NCI-H2081 (cell line): Measurements from ENCODE around the gene C10orf62.
"Not testable (repeated sequence)": the region's sequence is repeated elsewhere in the genome, so short reads cannot be mapped to it uniquely, and the experiment has no call there.

Experiments used
- DNase-seq, 2 experiments: peaks; one replicate each; lab custom pipeline; 2025; lab: John Stamatoyannopoulos, UW

C10orf62 gene, protein sequence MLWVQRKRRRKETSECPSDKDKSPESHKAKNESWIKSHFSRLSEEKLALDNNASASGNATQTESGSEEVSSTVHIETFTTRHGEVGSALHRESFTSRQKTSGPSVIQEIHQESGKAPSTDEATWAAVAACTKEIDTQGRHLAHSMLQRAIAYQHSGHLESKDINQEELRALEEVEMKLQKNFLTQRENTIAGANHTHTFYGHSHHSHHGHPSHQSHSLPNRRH

DNA sequence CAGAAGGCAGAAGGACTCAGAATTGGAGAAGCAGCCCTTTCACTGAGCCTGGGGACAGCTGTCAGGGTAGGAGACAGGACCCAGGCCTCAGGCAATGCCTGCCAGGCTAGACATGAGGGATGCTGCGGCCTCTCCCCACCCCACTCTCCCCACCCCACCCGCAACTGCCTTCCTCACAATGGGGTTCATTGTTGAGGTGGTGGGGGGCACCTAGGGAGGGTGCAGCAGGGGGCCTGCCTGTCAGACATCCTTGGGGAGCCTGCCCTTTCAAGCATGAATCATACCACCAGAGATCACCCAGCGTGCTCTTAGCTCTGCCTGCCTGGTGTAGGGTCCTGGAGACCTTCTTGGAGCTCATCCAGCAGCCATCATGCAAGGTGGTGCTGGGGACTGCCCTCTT lies at the start of gene C10orf62:
Gene C10orf62, plus strand, starts transcription at position 243 of the 400 bp plus-strand sequence. CDS start 177 bp downstream, outside the sequence.
- no peak for DNase-seq

DNA sequence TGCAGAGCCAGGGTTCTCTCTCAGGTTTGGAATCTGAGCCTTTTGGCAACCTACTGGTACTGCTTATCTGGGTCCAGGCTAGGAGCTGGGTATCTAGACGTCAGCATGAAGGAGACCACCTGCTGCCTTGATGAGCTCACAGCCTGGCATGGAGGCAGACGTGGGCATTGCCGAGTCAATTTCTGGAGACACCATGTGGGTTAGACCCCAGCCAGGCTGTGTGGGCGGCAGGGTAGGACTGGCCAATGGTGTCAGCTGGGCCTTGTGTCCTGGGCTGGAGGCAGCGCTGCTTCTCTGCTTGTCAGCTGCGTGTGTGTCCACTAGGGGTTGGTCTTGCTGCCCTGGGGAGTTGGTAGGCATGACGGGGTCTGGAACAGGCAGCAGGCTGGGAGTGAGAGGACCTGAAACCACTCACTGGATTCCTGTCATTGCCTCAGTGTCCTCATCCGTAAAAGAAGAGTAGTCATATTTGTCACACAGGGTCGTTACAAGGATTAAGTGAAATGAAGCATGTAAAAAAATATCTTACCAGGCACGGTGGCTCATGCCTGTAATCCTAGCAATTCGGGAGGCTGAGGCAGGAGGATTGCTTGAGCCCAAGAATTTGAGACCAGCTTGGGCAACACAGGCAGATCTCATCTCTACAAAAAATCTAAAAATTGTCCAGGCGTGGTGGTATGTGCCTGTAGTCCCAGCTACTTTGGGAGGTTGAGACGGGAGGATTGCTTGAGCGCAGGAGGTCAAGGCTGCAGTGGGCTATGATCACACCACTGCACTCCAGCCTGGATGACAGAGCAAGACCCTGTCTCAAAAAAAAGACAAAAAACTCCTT lies 48.6 kb upstream of the C10orf62 start:
- no peak for DNase-seq

DNA sequence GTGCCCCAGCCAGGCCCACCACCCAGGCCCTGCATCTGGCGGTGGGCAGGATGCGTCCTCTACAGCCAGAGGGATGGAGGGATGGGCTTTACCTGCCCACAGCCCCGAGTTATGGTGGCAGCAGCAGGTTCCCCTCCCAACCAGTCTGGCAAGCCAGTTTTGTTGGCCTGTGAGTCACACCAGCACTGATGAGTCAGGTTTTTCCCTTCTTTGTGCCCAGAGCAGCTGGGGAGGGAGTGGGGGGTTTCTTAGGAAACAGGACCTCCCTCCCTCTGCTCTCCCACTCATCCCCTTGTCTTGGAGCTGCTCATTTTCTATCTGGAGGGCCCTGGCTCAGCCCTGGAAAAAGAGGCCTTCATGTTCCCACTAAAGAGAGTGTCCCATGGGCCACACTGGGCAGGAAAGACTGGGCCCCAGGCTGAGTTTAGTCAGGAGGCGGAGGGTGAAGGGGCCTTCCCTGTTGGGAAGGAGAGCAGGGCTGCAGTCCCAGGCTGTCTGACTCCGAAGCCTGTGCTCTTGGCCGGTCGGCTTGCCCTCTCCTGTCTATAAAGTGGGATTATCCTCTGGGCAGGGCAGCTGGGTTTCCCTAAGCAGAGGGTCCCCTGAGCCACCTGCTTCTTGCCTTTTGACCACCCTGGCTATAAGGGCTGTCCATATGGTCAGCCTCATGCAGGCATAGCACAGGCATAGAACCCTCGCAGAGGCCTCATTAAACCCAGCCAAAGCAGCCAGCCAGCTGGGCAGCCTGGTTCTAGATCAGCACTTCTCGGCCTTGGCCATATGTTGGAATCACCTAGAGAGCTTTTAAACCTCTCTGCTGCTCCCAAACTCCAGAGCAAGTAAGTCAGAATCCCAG lies 47.1 kb upstream of the C10orf62 start:
- DNase-seq: no peak

DNA sequence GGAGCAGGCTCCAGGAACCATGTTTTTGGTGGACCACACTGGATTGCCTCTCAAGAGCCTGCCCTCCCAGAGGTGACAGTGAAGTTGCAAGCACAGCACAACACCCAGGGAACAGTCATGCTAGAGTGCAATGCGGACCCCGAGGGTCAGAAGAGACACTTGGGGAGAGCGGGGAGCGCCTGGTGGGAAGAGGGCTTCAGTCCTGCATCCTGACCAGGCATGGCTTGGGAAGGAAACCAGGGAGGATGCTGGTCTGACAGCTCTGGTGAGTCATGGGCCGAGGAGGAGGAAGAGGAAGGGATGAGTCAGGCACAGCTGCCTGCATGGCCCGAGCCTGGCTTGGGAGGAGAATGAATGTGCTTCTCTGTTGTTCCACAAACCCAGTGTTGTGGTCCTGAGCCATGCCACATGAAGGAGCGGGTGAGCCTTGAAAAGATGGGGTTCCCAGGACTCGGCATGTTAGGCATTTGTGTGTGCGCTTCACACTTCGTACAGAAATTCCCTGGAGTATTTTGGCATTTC lies 46.4 kb upstream of the C10orf62 start:
- no peak for DNase-seq

DNA sequence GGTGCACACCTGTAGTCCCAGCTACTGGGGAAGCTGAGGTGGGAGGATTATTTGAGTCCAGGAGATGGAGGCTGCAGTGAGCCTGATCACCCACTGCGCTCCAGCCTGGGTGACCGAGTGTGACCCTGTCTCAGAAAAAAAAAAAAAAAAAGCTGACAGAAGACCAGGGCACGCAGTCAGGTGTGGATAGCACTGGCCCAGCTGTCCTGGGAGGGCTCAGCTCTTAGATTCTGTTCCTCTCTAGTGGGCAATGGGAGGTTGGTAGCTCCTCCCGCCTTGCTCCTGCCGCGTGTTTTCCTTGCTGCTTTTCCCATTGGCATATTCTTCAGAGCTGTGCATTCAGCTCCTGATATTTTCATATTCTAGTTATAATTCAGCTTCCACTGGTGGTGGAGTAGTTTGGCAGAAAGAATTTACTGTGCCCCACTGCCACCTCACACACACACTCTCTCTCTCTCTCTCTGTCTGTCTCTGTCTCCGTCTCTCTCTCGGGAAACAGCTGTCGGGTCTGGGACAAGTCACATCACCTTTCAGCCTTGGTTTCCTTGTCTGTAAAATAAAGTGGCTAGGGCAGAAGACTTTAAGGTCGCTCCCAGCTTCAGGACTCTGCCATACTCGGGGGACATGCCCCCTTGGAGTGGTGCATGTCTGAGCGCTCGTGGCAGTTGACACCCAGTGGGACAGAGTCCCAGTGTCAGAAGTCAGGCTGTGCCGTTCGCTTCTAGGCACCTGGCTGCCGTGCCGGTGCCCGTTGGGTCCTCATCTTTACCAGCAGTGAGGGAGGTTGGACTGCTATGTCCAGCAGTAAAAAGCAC lies 42.9 kb upstream of the C10orf62 start:
- DNase-seq: no peak

DNA sequence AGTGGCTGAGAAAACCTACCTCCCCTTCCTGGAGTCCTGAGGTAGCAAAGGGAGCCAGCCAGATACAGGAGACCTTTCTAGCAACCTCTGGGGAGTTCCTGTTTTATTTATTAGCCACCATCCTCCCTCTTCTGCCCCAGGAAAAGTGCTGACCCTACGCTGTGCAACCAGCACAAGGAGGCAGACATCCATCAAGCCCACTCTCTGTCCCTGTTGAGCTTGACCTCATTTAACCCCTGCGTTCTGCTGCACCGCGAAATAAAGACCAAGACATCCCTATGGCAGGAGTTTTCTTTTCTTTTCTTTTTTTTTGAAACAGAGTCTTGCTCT lies 42.3 kb upstream of the C10orf62 start:
- DNase-seq: no peak

DNA sequence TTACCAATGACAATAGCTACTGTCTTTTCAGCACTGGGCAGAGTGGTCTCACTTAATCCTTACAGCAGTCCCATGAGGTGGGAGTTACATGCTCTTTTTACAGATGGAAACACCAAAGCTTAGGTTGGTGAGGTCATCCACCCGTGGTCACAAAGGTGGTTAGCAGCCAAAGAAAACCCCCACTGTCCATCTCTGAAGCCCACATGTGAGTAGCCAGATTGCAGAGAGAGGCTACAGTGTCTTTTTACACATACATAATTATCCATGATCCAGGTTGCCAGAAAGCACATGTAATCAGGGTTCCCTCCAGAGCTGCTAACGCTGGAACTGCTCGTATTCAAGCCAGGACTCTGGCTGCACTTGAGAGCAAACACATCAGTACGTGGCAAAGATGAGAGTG lies 41.6 kb upstream of the C10orf62 start:
- no peak for DNase-seq

DNA sequence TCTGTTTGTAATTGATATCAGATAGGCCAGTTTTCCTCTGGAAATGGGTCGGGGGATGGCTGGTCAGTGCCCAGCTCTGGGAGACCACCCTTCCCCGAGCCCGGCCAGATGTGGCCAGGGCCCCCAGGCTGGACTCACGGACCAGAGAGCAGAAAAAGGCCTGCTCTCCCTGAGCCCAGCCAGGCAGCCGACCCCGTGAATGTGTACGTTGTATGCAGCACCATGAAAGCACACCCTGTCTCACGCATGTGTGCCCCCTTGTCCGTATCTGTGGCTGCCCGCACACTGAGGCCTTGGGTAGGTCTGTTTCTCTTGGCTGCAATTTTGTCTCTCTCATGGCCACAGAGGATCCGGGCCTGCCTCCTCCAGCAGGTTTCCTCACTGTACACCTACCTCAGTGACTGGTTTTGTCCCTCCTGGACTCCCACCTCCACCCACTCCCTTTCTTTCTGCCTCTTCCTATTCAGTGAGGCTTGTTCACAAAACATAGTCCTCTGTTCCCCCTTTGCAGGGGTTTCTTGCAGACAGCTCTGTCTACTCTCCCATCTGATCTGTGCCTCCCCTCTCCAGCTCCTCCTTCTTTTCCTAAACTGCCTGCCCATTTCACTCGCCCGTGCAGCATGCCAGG lies 40.6 kb upstream of the C10orf62 start:
- no peak for DNase-seq

DNA sequence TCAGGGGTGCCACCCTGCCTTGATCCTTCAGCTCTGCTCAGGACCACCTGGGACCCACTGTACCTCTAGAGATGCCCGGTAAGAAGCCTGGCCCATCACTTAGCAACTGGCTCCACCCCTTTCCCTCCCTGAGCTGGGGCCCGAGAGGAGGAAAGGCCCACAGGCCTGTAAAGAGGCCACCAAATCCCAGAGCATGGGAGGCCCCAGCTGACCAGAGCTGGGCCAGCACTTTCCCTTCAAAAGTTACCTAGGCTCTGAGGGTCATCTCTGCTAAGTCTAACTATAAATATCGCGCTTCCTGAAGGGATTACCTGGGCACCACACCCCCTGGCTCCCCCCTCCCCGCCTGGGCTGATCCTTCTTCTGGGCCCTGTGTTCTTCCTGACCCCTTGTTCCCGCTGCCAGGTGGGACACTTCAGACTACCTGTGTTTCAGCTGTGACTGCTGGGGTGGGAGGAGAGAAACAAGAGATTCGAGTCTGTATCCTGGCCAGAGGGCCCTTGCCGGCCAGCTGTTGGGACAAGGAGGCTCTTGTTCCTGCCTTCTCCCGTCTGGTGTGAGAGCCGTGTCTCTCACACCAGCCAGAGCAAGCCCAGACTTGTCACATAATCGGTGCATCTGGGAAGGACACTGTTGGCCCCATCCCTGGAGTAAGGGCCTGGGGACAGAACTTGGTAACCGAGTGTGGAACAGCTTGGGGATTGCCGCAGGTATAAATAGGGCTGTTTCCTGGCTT lies 39.8 kb upstream of the C10orf62 start:
- no peak for DNase-seq

DNA sequence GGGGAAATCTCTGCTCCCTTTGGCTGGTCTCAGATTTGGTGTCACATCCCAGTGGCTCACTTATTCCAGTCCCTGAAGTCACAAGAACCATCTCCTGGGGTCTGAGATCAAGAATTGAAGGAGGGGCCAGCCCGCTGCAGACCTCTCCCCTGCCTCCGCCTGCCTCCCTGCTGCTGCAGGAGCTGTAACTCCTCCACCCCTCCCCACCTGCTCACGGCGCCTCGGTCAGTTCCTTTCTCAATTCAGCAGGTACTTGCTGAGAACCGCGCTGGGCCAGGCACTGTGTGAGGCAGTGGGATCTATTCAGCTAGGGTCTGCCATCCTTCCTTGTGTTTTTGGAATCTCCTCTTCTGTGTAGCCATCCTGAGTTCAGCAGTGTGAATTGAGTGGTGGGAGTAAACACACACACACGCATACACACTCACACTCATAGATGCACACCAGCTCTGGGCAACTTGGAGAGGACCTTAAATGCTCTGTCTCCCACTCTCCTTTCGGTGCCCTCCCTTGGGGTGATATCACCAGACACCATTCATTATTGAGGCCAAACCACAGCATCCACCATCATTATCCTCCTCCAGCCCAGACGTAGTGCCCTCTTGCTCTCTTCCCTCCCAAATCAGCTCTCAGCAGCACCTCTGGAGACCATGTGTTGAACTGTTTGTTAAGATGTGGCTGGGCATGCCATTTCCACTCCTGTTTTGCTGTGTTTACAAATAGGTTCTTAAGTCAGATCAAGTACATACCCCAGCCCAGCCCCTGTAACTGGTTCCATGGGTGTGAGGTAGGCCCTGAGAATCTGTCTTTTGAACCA lies 39.0 kb upstream of the C10orf62 start:
- DNase-seq: no peak

DNA sequence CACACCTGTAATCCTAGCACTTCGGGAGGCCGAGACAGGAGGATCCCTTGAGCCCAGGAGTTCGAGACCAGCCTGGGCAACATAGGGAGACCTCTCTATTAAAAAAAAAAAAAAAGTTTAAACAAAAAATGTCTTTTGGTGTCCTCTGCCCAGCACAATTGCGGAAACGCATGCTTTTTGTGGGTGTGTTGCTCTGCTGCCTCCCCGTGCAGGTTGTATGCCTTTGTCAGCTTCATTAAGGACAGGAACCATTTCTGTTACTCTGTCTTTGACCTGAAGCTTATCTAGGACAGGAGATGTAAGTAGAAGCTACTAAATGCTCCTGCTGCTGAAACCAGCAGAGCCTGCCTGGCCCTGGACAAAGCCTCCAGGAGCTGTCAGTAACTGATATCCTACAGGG lies 38.2 kb upstream of the C10orf62 start:
- DNase-seq: no peak

DNA sequence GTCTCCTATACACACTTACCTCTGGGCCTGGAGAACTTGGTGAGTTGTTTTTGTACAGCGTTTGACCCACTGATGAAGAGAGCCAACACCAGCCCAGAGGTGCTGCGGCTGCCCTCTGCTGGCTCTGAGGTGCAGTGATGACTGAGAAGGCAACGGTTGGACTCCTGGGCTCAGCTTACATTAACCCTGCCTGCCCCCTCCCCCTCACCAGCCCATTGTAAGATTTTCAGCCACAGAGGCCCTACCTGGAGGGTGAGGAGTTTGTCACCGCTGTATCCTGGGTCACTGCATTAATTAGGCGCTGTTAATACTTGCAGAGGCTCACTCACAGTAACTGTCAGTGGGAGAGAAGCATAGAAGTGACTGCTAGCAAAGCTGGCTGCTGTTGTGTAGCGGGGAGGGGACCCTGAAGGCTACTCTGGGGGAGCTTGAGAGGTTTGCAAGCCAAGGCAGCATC lies 35.9 kb upstream of the C10orf62 start:
- peak; percentile 33 to 48 for DNase-seq

DNA sequence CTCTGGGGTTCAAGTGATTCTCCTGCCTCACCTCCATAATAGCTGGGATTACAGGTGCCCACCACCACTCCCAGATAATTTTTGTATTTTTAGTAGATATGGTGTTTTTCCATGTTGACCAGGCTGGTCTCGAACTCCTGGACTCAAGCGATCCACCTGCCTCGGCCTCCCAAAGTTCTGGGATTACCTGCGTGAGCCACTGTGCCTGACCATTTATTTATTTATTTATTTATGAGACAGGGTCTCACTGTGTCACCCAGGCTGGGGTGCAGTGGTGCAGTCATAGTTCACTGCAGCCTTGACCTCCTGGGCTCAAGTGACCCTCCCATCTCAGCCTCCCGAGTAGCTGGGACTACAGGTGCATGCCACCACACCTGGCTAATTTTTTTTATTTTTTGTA lies 35.2 kb upstream of the C10orf62 start:
- DNase-seq: not testable (repeated sequence)

DNA sequence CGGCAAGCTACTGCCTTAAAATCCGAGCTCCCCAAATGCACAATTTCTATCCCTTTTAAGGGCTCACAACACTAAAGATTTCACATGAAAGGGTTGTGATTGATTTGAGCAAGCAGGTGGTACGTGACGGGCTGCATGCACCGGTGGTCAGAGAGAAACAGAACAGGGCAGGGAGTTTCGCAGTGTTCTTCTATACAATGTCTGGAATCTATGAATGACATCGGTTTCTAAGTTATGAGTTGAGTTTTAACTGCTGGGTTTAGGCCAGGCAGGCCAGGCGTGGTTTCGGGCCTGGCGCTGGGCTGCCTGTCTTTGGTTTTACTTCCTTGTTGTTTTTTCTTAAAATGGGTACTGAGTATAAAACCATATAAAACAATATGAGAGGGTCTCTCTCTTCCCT lies 34.0 kb upstream of the C10orf62 start:
- DNase-seq: not testable (repeated sequence)

DNA sequence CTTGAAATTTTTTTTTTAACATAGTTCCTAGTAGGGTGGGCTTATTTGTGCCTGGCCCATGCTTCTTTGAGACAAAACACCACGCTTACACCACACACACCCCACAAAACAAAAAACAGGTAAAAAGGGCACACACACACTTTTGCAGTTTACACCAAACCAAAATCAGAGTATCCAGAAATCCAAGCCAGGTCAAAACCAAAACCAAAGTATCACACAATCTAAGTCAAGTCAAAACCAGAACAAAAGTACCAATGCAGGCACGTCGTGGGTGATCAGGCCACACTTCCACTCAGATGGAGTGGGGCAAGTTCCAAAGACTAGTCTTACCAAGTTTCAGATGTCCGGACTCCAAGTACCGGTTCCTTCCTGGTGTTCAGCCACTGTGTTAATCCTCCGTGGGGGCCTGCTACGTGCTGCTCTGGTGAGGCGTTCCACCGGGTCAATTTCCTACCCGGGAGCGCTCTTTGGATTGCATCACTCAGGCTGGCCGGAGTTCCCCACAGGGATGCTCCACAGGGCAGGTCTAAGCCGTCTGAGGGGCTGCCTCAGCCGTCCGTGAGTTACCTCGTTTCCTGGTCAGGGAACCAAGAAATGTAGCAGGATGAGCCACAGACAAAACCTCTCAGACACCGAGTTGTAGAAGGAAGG lies 28.7 kb upstream of the C10orf62 start:
- DNase-seq: not testable (repeated sequence)

DNA sequence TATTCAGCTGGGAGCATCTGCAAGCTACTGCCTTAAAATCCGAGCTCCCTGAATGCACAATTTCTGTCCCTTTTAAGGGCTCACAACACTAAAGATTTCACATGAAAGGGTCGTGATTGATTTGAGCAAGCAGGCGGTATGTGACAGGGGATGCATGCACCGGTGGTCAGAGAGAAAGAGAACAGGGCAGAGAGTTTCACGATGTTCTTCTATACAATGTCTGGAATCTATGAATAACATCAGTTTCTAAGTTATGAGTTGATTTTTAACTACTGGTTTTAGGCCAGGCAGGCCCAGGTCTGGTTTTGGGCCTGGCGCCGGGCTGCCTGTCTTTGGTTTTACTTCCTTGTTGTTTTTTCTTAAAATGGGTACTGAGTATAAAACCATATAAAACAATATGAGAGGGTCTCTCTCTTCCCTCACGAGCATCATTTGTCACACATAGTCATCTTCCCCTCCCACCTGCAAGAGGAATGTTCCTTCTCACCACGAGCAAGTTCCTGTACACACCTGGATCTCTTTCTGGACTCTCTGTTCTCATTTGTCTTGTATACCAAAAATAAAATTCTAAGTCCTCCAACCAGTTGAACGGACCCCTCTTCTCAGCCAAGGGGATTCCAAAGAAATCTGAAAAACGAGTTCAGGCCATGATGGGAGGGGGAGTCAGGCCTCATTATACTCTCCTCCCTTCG lies 28.0 kb upstream of the C10orf62 start:
- not testable (repeated sequence) for DNase-seq

DNA sequence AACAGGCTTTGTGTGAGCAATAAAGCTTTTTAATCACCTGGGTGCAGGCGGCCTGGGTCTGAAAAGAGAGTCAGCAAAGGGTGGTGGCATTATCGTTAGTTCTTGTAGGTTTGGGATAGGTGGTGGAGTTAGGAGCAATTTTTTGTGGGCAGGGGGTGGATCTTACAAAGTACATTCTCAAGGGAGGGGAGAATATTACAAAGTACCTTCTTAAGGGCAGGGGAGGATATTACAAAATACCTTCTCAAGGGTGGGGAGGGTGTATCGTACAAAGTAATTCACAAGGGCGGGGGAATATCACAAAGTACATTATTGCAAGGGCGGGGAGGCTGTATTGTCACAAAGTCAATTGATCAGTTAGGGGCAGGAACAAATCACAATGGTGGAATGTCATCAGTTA lies 27.2 kb upstream of the C10orf62 start:
- DNase-seq: not testable (repeated sequence)

DNA sequence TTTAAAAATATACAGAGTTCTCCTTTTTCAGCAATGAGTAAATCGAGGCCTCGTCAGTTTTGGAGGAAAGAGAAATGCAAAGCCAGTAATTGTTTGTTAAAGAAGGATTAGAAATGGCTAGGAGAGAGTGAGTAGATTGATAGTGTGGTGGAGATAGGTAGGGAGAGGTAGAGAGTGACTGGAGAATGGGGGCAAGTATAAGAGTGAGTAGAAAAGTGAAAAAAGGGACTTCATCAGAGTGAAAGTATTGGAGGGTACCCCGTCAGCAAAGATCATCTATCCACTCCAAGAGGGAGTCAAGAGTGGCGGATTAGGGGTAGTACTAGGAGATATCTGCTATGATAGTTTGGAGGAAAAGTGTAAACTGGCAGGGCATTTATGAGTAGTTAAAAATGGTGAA lies 26.2 kb upstream of the C10orf62 start:
- DNase-seq: no peak
